HAP-1 (cell line): ENCODE measurements around the gene FPR3.
"Not testable (repeated sequence)": the region's sequence is repeated elsewhere in the genome, so short reads cannot be mapped to it uniquely, and the experiment has no call there.

Experiments
- DNase-seq, 2 experiments: peaks; one replicate each; pipeline ENCODE4 v3.0.0-alpha.2; 2016 to 2020; ENCODE audit warnings: low spot score in 2 of 2
- H3K27me3 ChIP-seq: fragments of 250-450 bp; sonication (Bioruptor Pico); 2 replicates; pipeline ENCODE4 v1.5.1; 2020; ENCODE audit warnings: low read depth, mild to moderate bottlenecking, moderate library complexity
- H3K36me3 ChIP-seq: fragments of 250-450 bp; sonication (Bioruptor Pico); replicated peaks from 2 replicates; pipeline ENCODE4 v1.5.1; 2020; ENCODE audit warnings: mild to moderate bottlenecking
- H3K4me1 ChIP-seq: fragments of 250-450 bp; sonication (Bioruptor Pico); 2 replicates; pipeline ENCODE4 v1.5.1; 2020; ENCODE audit warnings: mild to moderate bottlenecking
- H3K4me3 ChIP-seq: fragments of 250-450 bp; sonication (Bioruptor Pico); 2 replicates; pipeline ENCODE4 v1.5.1; 2020; ENCODE audit warnings: mild to moderate bottlenecking, moderate library complexity
- H3K9me3 ChIP-seq: fragments of 250-450 bp; sonication (Bioruptor Pico); 2 replicates; pipeline ENCODE4 v1.5.1; 2020; ENCODE audit warnings: mild to moderate bottlenecking, moderate library complexity
- in situ Hi-C: fragments of 300-500 bp; cut with MboI; formaldehyde crosslinking; loops from 3 replicates; pipeline ENCODE4 v1.14.3; 2020; ENCODE audit warnings: low sequenced_read_pairs, inconsistent platforms, mixed read lengths

The FPR3 gene

DNA sequence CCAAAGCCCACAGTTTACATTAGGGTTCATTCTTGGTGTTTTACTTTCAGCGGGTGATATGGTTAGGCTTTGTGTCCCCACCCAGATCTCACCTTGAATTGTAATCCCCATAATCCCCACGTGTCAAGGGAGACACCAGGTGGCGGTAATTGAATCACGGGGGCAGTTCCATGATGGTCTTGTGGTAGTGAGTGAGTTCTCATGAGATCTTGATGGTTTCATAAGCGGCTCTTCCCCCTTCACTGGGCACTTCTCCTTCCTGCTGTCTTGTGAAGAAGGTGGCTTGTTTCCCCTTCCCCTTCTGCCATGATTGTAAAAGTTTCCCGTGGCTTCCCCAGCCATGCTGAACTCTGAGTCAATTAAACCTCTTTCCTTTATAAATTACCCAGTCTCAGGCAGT lies 22.0 kb upstream of the FPR3 start:
- no peaks in the 10 kb centered on the region for H3K36me3 ChIP-seq
- in situ Hi-C loops: no loop called here
- no peaks in the 10 kb centered on the region for H3K27me3 ChIP-seq
- H3K4me1 ChIP-seq: no peaks in the 10 kb centered on the region
- no peaks in the 10 kb centered on the region for H3K9me3 ChIP-seq
- no peak for DNase-seq
- no peak overlapping the region for H3K4me3 ChIP-seq

GRCh38 chr19:51776561-51776960 lies 18.4 kb upstream of the FPR3 start:
- in situ Hi-C loops: not testable (repeated sequence)

DNA sequence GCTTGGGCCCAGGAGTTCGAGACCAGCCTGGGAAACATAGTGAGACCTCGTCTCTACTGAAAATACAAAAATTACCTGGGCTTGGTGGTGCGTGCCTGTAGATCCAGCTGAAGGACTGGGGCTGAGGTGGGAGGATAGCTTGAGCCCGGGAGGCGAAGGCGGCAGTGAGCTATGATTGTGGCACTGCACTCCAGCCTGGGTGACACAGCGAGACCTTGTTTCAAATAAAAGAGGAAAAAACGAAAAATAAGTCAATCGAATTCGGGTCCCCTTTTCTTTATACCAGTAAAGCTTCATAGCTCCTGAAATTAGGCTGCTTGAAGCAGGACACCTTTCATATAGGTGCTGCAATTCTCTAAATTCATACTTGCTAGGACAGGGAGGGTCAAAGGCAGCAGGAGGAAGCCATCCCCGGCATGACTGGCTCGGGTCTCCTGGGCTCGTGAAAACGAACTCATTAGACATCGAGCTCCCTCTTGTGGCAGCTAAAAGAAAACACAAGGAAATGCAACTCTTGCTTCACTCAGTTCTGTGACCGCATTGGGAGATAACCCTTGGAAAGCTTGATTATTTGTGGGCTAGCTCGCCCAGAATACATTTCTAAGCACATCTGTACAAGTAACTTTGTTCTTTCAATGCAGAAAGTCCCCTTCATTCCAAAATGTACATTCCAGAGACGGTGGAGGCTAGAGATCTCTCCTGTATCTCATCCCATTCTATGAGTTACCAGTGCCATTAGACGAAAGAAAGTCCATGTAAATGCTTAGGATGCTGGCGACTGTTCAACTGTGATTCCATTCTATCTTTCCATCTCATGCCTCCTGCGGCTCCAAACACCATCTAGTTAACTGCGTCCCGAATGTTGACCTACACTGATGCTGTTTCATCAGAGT lies 17.1 kb upstream of the FPR3 start:
- in situ Hi-C loops: no loop called here
- Histone ChIP-seq H3K9me3 (no peaks in the 10 kb centered on the region), H3K4me1 (no peaks in the 10 kb centered on the region), H3K27me3 (no peaks in the 10 kb centered on the region; the same call in 1 of the 2 replicates), H3K36me3 (no peaks in the 10 kb centered on the region), H3K4me3 (no peak overlapping the region)
- peak; percentile 58 to 65 for DNase-seq

More at GRCh38 chr19:51776561-51776960, 18.4 kb upstream of the FPR3 start:
- not testable (repeated sequence) for H3K4me1 ChIP-seq, H3K9me3 ChIP-seq, H3K4me3 ChIP-seq, H3K27me3 ChIP-seq, DNase-seq, H3K36me3 ChIP-seq

DNA sequence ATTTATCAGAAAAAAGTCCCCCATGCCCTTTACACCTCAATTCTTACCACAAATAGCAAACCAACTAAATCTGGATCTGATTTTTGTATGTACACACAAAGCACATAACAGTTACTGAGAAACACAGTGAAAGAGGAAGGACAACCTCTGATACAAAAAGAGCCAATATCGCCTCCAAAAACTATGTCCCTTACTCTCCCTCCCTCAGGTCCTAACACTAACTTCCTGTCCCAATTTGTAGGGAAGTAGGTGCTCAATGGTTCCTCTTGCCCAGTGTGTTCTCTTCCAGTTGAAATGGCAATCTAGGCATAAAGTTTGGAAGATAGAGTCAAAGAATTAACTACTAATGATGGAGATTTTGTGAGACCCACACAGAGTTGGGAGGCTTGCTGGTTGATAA lies 15.8 kb upstream of the FPR3 start:
- Histone ChIP-seq H3K4me1 (no peaks in the 10 kb centered on the region), H3K9me3 (no peaks in the 10 kb centered on the region), H3K27me3 (no peaks in the 10 kb centered on the region; the same call in 1 of the 2 replicates), H3K4me3 (no peak overlapping the region), H3K36me3 (no peaks in the 10 kb centered on the region)
- in situ Hi-C loops: no loop called here
- DNase-seq: no peak

DNA sequence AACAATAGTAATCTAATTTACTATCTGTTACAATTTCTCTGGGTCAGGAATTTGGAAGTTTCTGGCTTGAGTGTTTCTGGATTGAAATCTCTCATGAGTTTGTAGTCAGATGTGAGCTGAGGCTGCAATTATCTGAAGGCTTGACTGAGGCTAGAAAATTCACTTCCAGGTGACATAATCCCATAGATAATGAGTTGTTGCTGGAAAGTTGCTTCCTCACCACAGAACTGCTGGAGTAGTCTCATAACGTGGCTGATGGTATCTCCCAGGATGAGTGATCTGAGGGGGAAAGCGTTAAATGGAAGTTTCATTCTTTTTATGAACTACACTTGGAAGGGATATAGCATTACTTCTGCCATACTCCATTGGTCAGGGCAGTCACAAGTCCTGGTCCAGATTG lies 15.3 kb upstream of the FPR3 start:
- DNase-seq: no peak
- Histone ChIP-seq H3K36me3 (no peaks in the 10 kb centered on the region), H3K27me3 (no peaks in the 10 kb centered on the region; the same call in 1 of the 2 replicates), H3K9me3 (no peaks in the 10 kb centered on the region), H3K4me1 (no peaks in the 10 kb centered on the region), H3K4me3 (no peak overlapping the region)
- in situ Hi-C loops: no loop called here

DNA sequence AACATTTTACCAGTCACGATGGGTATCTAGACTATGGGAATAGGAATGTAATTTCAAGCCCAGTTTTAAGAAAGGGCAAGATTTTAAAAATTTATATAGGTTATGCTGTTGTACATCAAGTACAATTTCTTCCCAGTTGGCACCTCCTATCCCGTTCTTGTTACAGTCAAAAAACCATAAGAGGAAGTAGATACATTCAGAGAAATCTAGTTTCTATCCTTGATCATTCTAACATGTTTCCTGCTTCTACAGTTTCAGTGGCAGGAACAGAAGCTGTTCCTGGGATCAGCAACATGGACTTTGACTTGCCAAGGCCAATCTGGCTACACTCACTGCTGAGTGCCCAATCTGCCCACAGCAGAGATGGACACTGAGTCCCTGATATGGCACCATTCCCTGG lies 14.7 kb upstream of the FPR3 start:
- Histone ChIP-seq H3K27me3 (no peaks in the 10 kb centered on the region; the same call in 1 of the 2 replicates), H3K9me3 (no peaks in the 10 kb centered on the region), H3K4me3 (no peak overlapping the region), H3K4me1 (no peaks in the 10 kb centered on the region), H3K36me3 (no peaks in the 10 kb centered on the region)
- in situ Hi-C loops: no loop called here
- DNase-seq: no peak

GRCh38 chr19:51781999-51782398 lies 13.0 kb upstream of the FPR3 start:
- no peak overlapping the region for H3K4me3 ChIP-seq
- H3K36me3 ChIP-seq: no peaks in the 10 kb centered on the region
- H3K9me3 ChIP-seq: no peaks in the 10 kb centered on the region
- H3K27me3 ChIP-seq: no peaks in the 10 kb centered on the region; the same call in 1 of the 2 replicates
- in situ Hi-C loops: no loop called here
- no peak for DNase-seq
- no peaks in the 10 kb centered on the region for H3K4me1 ChIP-seq

- no peaks in the 10 kb centered on the region for H3K9me3 ChIP-seq
- no peaks in the 10 kb centered on the region; the same call in 1 of the 2 replicates for H3K27me3 ChIP-seq
- in situ Hi-C loops: no loop called here
- no peaks in the 10 kb centered on the region for H3K36me3 ChIP-seq
- DNase-seq: no peak
- H3K4me1 ChIP-seq: no peaks in the 10 kb centered on the region
- no peak overlapping the region for H3K4me3 ChIP-seq
Measured at GRCh38 chr19:51783372-51783771, 11.6 kb upstream of the FPR3 start.

- Histone ChIP-seq H3K4me3 (no peak overlapping the region), H3K36me3 (no peaks in the 10 kb centered on the region), H3K9me3 (no peaks in the 10 kb centered on the region), H3K4me1 (no peaks in the 10 kb centered on the region), H3K27me3 (no peaks in the 10 kb centered on the region; the same call in 1 of the 2 replicates)
- no peak for DNase-seq
- in situ Hi-C loops: no loop called here
Measured at GRCh38 chr19:51784109-51784785, 10.7 kb upstream of the FPR3 start.

GRCh38 chr19:51784922-51785690 lies 9.9 kb upstream of the FPR3 start:
- DNase-seq: no peak
- in situ Hi-C loops: no loop called here

DNA sequence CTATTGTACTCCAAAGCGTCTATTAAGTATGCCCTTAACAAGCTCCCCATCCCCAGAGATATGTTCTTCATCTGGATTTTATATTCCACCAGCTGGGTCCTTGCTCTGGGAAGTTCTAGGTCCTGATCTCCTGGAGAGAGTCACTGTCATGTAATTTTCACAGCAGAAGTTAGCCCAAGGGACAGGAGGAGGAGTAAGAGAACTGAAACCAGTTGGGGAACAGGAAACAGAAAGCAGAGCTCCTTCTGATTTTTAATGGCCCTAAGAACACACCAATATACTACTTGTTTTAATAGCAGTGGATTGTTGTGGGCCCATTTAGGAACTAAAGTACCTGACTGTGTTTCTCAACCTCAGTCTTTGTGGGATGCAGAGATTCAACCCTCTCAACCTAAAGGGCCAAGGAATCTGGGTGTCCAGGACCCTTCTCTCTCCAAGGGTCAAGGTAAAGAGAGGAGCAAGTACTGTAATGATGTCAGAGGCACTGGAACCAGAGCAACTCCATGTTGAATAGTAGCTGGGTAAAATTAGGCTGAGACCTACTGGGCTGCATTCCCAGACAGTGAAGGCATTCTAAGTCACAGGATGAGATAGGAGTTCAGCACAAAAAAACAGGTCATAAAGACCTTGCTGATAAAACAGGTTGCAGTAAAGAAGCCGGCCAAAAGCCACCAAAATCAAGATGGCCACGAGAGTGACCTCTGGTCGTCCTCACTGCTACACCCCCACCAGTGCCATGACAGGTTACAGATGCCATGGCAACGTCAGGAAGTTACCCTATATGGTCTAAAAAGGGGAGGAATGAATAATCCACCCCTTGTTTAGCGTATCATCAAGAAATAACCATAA lies 8.1 kb upstream of the FPR3 start:
- in situ Hi-C loops: no loop called here
- H3K4me1 ChIP-seq: no peaks in the 10 kb centered on the region
- no peak overlapping the region for H3K4me3 ChIP-seq
- no peaks in the 10 kb centered on the region for H3K36me3 ChIP-seq
- no peak for DNase-seq
- no peaks in the 10 kb centered on the region for H3K27me3 ChIP-seq
- no peaks in the 10 kb centered on the region for H3K9me3 ChIP-seq

More at GRCh38 chr19:51784922-51785690, 9.9 kb upstream of the FPR3 start:
- H3K36me3 ChIP-seq: no peaks in the 10 kb centered on the region
- H3K9me3 ChIP-seq: no peaks in the 10 kb centered on the region
- H3K27me3 ChIP-seq: no peaks in the 10 kb centered on the region; the same call in 1 of the 2 replicates
- no peaks in the 10 kb centered on the region for H3K4me1 ChIP-seq
- H3K4me3 ChIP-seq: no peak overlapping the region

GRCh38 chr19:51788029-51788428 lies 6.9 kb upstream of the FPR3 start:
- no peaks in the 10 kb centered on the region for H3K36me3 ChIP-seq
- no peaks in the 10 kb centered on the region for H3K27me3 ChIP-seq
- H3K4me3 ChIP-seq: no peak overlapping the region
- in situ Hi-C loops: no loop called here
- DNase-seq: no peak
- no peaks in the 10 kb centered on the region for H3K4me1 ChIP-seq
- no peaks in the 10 kb centered on the region for H3K9me3 ChIP-seq
